Endothelial cell of umbilical vein (primary cell): ENCODE measurements around the gene PKD2L2. TPM values are rescaled to one million over a fixed set of nuclear protein-coding genes. Genes with fewer than 3 reads are reported as not detected.

ENCODE experiments used
- BruUV-seq: library from RNA; stranded (reverse); fragments of 400-500 nt; replicated peaks from 2 replicates; lab custom pipeline; 2021; lab: Mats Ljungman, UMichigan
- CTCF ChIA-PET: fragments of 300-600, 350-600 bp; sonication (Branson Sonifier 250); formaldehyde crosslinking; loops from one replicate; lab custom pipeline; 2021; ENCODE audit warnings: antibody characterized with exemption, inconsistent platforms; lab: Charles Lee
- POLR2A ChIA-PET: fragments of 300-600, 350-600 bp; sonication (Branson Sonifier 250); formaldehyde crosslinking; loops from one replicate; lab custom pipeline; 2021; ENCODE audit warnings: antibody characterized with exemption, inconsistent platforms; lab: Charles Lee
- DNase-seq: peaks from one replicate; pipeline ENCODE4 v3.0.0-alpha.2; 2011; ENCODE audit warnings: low read depth, low spot score
- FAIRE-seq: peaks from 2 replicates; lab custom pipeline; 2011; peaks lifted over from hg19 to GRCh38; lab: Jason Lieb, UNC
- H2AFZ ChIP-seq: 2 replicates; pipeline ENCODE4 v1.6.0; 2012; ENCODE audit warnings: low read depth, low read length, control low read depth, inconsistent platforms
- H3K27ac ChIP-seq: 2 replicates; pipeline ENCODE4 v1.5.1; 2011; ENCODE audit warnings: low read depth, mild to moderate bottlenecking, control low read depth, low read length, moderate library complexity; ENCODE audit not compliant: insufficient read depth
- H3K27me3 ChIP-seq, 2 experiments: 2 replicates each; pipeline versions ENCODE4 v1.6.0 to v1.6.1; 2011; ENCODE audit warnings: low read length in 2 of 2, mixed read lengths in 1 of 2; ENCODE audit not compliant: control insufficient read depth in 2 of 2, insufficient read depth in 2 of 2
- H3K36me3 ChIP-seq, 2 experiments: 2 replicates in 1 of 2; 3 replicates in 1 of 2; pipeline ENCODE4 v1.5.1; 2011; ENCODE audit warnings: low read length in 2 of 2, mild to moderate bottlenecking in 1 of 2, moderate library complexity in 1 of 2; ENCODE audit not compliant: control insufficient read depth in 2 of 2, insufficient read depth in 2 of 2; ENCODE audit errors: extremely low read depth in 1 of 2
- H3K4me1 ChIP-seq: 3 replicates; pipeline ENCODE4 v1.5.1; 2011; ENCODE audit warnings: mild to moderate bottlenecking, low read length; ENCODE audit not compliant: control insufficient read depth, insufficient read depth; ENCODE audit errors: extremely low read depth
- H3K4me2 ChIP-seq: 2 replicates; pipeline ENCODE4 v1.6.1; 2011; ENCODE audit warnings: low read length, control low read depth, mixed read lengths; ENCODE audit not compliant: insufficient read depth
- H3K4me3 ChIP-seq, 3 experiments: fragments of 200-600 bp in 1 of 3; sonication (generic), shearing (Covaris generic) in 1 of 3; replicated peaks in 1 of 3; 2 replicates each; pipeline ENCODE4 v1.5.1; 2011 to 2016; ENCODE audit warnings: control low read depth in 3 of 3, low read length in 3 of 3, mild to moderate bottlenecking in 2 of 3, inconsistent platforms in 1 of 3, low read depth in 1 of 3, moderate library complexity in 1 of 3; ENCODE audit not compliant: insufficient read depth in 1 of 3
- H3K79me2 ChIP-seq: 2 replicates; pipeline ENCODE4 v1.6.0; 2012; ENCODE audit warnings: low read length, inconsistent platforms; ENCODE audit not compliant: control insufficient read depth, insufficient read depth
- H3K9ac ChIP-seq: replicated peaks from 2 replicates; pipeline ENCODE3; 2011; ENCODE audit warnings: low read length, control low read depth; ENCODE audit not compliant: insufficient read depth; ENCODE audit errors: extremely low read depth
- H3K9me1 ChIP-seq: replicated peaks from 3 replicates; pipeline ENCODE4 v1.6.0; 2011; ENCODE audit warnings: mild to moderate bottlenecking, low read length; ENCODE audit not compliant: control insufficient read depth, insufficient read depth; ENCODE audit errors: extremely low read depth
- H3K9me3 ChIP-seq: replicated peaks from 2 replicates; pipeline ENCODE4 v1.5.1; 2012; ENCODE audit warnings: low read length, inconsistent platforms; ENCODE audit not compliant: control insufficient read depth, insufficient read depth
- H4K20me1 ChIP-seq: replicated peaks from 2 replicates; pipeline ENCODE3; 2011; ENCODE audit warnings: mild to moderate bottlenecking, low read length; ENCODE audit not compliant: control insufficient read depth, insufficient read depth; ENCODE audit errors: extremely low read depth
- CTCF ChIP-seq, 2 donors: IDR thresholded peaks; 1 replicate in 1 of 2; 2 replicates in 1 of 2; pipeline ENCODE4 v1.5.1; 2011; ENCODE audit warnings: low read length in 2 of 2, mild to moderate bottlenecking in 2 of 2, moderate library complexity in 2 of 2, control low read depth in 1 of 2, inconsistent platforms in 1 of 2, low read depth in 1 of 2; ENCODE audit not compliant: insufficient read depth in 1 of 2; ENCODE audit errors: extremely low read depth in 1 of 2
- EZH2 ChIP-seq: IDR thresholded peaks from 2 replicates; pipeline ENCODE4 v1.6.1; 2012; ENCODE audit warnings: borderline replicate concordance, low read depth, mild to moderate bottlenecking, moderate library complexity, low read length, inconsistent platforms; ENCODE audit not compliant: severe bottlenecking
- FOS ChIP-seq: IDR thresholded peaks from 2 replicates; pipeline ENCODE4 v1.6.1; 2011; ENCODE audit warnings: mild to moderate bottlenecking, low read length, moderate library complexity, borderline replicate concordance; ENCODE audit not compliant: insufficient read depth
- GATA2 ChIP-seq: IDR thresholded peaks from 2 replicates; pipeline ENCODE4 v1.7.0; 2011; ENCODE audit warnings: low read depth, mild to moderate bottlenecking, moderate library complexity, mixed read lengths, low read length; ENCODE audit not compliant: insufficient read length, insufficient read depth
- JUN ChIP-seq: IDR thresholded peaks from 2 replicates; pipeline ENCODE4 v1.6.1; 2011; ENCODE audit warnings: borderline replicate concordance, low read depth; ENCODE audit not compliant: insufficient read length, insufficient read depth
- MAX ChIP-seq: IDR thresholded peaks from 2 replicates; pipeline ENCODE4 v1.6.1; 2011; ENCODE audit not compliant: insufficient read depth, insufficient read length
- MYC ChIP-seq: IDR thresholded peaks from one replicate; pipeline ENCODE4 v1.6.1; 2011; ENCODE audit warnings: mild to moderate bottlenecking, low read depth, low read length
- POLR2A ChIP-seq: IDR thresholded peaks from 2 replicates; pipeline ENCODE4 v1.6.1; 2012; ENCODE audit warnings: low read depth, mild to moderate bottlenecking, control low read depth, low read length
- POLR2AphosphoS5 ChIP-seq: IDR thresholded peaks from 2 replicates; pipeline ENCODE4 v1.6.1; 2012; ENCODE audit warnings: low read depth, mild to moderate bottlenecking, control low read depth, low read length, moderate library complexity; ENCODE audit not compliant: insufficient read depth
- dilution Hi-C: fragments of 300-500 bp; cut with MboI; formaldehyde crosslinking; loops from one replicate; pipeline ENCODE4 v1.15.0; 2019; ENCODE audit warnings: low sequenced_read_pairs; ENCODE audit not compliant: extremely low pct_ligation_motif_present
- intact Hi-C: fragments of 100-400 bp; cut with micrococcal nuclease; formaldehyde crosslinking; loops from one replicate; pipeline ENCODE4 v1.10.0; 2022
- polyA plus RNA-seq, 4 experiments: library from polyadenylated mRNA; depleted of rRNA in 3 of 4; stranded (reverse) in 3 of 4; unstranded in 1 of 4; fragments of >200 nt; gene quantifications; 2 replicates each; pipeline versions ENCODE4 v1.2.1 to v1.2.3, GENCODE V29; 2011 to 2012; ENCODE audit warnings: missing spikeins in 1 of 4
- total RNA-seq: library from RNA; stranded (reverse); gene quantifications from 2 replicates; pipeline ENCODE4 v1.2.3, GENCODE V29; 2021

The PKD2L2 gene
- total and polyA plus RNA-seq, 2 donors (not counting 3 experiments of a cell fraction or from before 2014, with no cell fraction given), result not detected

- intact Hi-C loops (no loop called here), dilution Hi-C loops (no loop called here)
- Histone ChIP-seq H3K36me3 (no peaks in the 10 kb centered on the region), H3K79me2 (no peaks in the 10 kb centered on the region), H2AFZ (no peak overlapping the region), H3K4me3 (no peak overlapping the region), H3K27me3 (peaks cover 3 to 5% of the 10 kb centered on the region in 2 experiments), H3K27ac (no peak overlapping the region), H3K4me2 (no peak overlapping the region), H3K9me3 (no peaks in the 10 kb centered on the region), H3K9me1 (no peaks in the 10 kb centered on the region), H3K9ac (no peak overlapping the region), H4K20me1 (no peaks in the 10 kb centered on the region), H3K4me1 (no peaks in the 10 kb centered on the region)
- TF ChIP-seq MYC (no peak), POLR2A (no peak), FOS (no peak), MAX (no peak), EZH2 (no peak), POLR2AphosphoS5 (no peak), JUN (no peak), GATA2 (no peak), CTCF (IDR thresholded peaks at IDR 0.05; ENCODE audit: extremely low read depth in 1 of 2, insufficient read depth in 1 of 2, low read depth in 1 of 2, low read length in 2 of 2) (no peak)
- CTCF ChIA-PET, result interaction anchor here (1.5 to 1.7 kb wide), 2 partner anchors 40 to 88 kb away, joined by 3 to 4 read pairs; no protein-coding TSS in a partner anchor
- no TSS peak for BruUV-seq
- FAIRE-seq (no peak), DNase-seq (no peak)
- POLR2A ChIA-PET, result no interaction called here
Observed at GRCh38 chr5:137866541-137867388, 22.5 kb upstream of the PKD2L2 start.
